Epithelial cell of proximal tubule (primary cell): Measurements from ENCODE around the gene KRT6B. TPM values are rescaled to one million over a fixed set of nuclear protein-coding genes. Genes with fewer than 3 reads are reported as not detected.
A peak's percentile ranks its signal among the peaks of the same experiment; 100 is the strongest.

Source experiments
- DNase-seq: peaks from one replicate; pipeline ENCODE4 v3.0.0-alpha.2; 2011; ENCODE audit warnings: low read depth
- H3K4me3 ChIP-seq: 2 replicates; pipeline ENCODE4 v1.5.1; 2011; ENCODE audit warnings: low read depth, mild to moderate bottlenecking, low read length
- total RNA-seq: library from RNA; depleted of rRNA; stranded (reverse); fragments of >200 nt; gene quantifications from 2 replicates; pipeline ENCODE4 v1.2.3, GENCODE V29; 2015
- TF ChIP-seq, protein P1 (sequence below): conservative IDR thresholded peaks from 2 replicates; pipeline ENCODE4 v1.5.1; 2012; ENCODE audit warnings: low read depth, mild to moderate bottlenecking, low read length

The KRT6B gene
- total RNA-seq, 1 donor from 2014 or later, result not detected

DNA sequence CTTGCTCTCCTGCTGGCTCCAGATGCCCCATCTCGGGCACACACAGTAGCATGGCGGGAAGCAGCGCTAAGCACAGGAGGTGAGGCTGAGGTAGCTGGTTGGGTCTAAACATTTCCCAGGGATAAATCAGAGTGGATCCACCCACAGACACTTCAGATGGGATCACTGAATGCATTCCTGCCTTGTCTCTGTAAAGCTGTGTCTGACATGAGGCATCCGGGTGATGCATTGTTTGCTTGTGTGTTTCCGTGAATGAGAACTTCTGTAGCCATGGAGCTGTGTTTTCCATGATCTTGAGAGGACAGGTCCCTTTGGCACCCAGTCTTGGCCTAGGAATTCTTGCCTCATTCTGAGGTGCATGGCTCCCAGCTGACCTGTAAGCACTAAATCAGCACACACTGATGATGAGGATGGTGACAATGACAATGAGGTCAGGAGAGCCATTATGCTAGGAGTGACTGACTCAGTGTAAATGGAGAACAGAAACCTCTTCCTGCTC lies 11.1 kb downstream of the KRT6B start:
- DNase-seq, result peak; percentile 37
- TF ChIP-seq, protein P1, sequence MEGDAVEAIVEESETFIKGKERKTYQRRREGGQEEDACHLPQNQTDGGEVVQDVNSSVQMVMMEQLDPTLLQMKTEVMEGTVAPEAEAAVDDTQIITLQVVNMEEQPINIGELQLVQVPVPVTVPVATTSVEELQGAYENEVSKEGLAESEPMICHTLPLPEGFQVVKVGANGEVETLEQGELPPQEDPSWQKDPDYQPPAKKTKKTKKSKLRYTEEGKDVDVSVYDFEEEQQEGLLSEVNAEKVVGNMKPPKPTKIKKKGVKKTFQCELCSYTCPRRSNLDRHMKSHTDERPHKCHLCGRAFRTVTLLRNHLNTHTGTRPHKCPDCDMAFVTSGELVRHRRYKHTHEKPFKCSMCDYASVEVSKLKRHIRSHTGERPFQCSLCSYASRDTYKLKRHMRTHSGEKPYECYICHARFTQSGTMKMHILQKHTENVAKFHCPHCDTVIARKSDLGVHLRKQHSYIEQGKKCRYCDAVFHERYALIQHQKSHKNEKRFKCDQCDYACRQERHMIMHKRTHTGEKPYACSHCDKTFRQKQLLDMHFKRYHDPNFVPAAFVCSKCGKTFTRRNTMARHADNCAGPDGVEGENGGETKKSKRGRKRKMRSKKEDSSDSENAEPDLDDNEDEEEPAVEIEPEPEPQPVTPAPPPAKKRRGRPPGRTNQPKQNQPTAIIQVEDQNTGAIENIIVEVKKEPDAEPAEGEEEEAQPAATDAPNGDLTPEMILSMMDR, result no peak
- H3K4me3 ChIP-seq, result no peak overlapping the region

GRCh38 chr12:52439845-52440244 lies 12.1 kb downstream of the KRT6B start:
- H3K4me3 ChIP-seq, result no peak overlapping the region
- TF ChIP-seq, protein P1, result no peak
- no peak for DNase-seq

GRCh38 chr12:52439420-52439819 lies 12.5 kb downstream of the KRT6B start:
- no peak overlapping the region for H3K4me3 ChIP-seq
- TF ChIP-seq, protein P1, result no peak
- DNase-seq, result no peak

DNA sequence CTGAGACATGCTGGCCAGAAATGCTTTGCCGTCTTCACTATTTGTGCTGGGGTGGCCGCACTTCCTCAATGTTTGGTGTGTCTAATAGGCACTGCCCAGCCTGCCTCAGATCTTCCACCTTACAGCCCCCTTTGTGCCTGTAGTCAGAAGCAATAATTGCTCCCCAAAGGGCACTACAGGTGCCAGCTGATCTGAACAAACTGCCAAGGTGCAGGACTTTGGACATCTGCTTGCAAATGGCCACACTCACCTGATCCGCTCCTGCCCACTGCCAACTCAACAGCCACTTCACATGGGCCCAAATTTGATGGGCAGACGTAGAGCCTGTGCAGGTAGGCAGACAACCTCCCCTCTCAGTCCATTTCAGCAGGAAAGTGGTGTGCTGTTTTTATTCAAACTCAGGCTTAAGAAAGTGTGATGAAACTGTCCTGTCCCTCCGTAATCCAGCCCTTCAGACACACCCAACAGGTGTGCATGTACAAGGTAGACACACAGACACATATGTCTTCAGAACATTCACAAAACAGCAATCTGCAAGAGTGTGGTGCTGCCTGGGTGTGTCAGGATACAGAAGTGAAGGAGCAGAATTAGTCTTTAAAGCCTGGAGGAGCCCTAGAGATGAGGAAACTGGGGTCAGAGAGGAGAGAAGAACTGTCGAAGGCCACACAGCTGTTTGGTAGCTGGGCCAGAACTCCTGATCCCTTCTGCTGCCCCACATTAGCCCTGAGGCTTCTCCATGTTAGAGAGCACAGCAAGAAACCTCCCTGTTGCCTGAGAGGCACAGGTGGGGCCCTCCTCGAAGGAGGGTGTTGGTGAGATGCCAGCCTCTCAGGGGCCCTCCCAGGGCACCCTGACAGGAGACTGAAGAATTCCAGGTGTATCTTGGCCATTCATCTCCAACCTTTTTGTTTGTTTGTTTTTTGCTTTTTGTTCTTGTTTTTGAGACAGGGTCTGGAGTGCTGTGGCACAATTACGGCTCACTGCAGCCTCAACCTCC lies 13.3 kb downstream of the KRT6B start:
- TF ChIP-seq, protein P1, result no peak
- H3K4me3 ChIP-seq, result no peak overlapping the region
- DNase-seq, result no peak

DNA sequence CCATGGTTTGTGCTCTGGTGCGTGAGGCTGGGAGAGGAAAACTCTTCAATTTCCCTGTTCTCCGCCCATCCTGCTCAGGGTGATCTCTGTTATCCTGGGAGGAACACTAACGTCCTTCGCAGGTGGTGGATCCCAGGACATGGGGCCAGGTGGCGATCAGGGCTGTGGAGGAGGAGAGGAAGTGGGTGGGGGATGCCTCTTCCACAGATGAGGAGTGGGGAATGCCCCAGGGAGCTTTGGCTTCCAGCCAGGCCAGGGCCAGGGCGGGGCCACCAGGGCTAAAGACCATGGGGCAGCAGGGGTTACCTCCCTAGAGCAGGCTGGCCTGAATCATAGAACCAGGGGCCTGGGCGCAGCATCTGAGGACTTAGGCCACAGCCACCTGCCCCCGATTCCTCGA lies 14.4 kb downstream of the KRT6B start:
- no peak overlapping the region for H3K4me3 ChIP-seq
- TF ChIP-seq, protein P1, result no peak
- no peak for DNase-seq

GRCh38 chr12:52436828-52437474 lies 15.0 kb downstream of the KRT6B start:
- no peak overlapping the region for H3K4me3 ChIP-seq
- DNase-seq, result no peak
- TF ChIP-seq, protein P1, result no peak
